ENCODE data around the gene NXN. TPM values are rescaled to one million over a fixed set of nuclear protein-coding genes. Genes with fewer than 3 reads are reported as not detected.
"Not testable (repeated sequence)": the region's sequence is repeated elsewhere in the genome, so short reads cannot be mapped to it uniquely, and the experiment has no call there.

NXN gene
- total RNA-seq, 5 donors from 2014 or later (not counting 1 experiment from before 2014, with no cell fraction given): 0.56 to 1.3 (median 0.96) TPM

- H3K27me3 Mint-ChIP-seq: peaks cover 10 to 21% of the 10 kb centered on the region in 2 donors
- Histone ChIP-seq H3K4me1 (ENCODE audit: control insufficient read depth in 1 of 2, extremely low read depth in 1 of 2, insufficient read depth in 2 of 2, low read length in 2 of 2) (no peaks in the 10 kb centered on the region), H3K27ac (ENCODE audit: low read length) (no peak overlapping the region), H3K27me3 (replicated peaks in 1 of 2; ENCODE audit: control insufficient read depth in 2 of 2, extremely low read depth in 1 of 2, insufficient read depth in 2 of 2, low read length in 1 of 2) (peaks cover 0 to 37% of the 10 kb centered on the region in 2 experiments), H3K36me3 (ENCODE audit: control insufficient read depth in 2 of 2, extremely low read depth in 1 of 2, insufficient read depth in 1 of 2, low read length in 1 of 2) (no peaks in the 10 kb centered on the region), H3K9me3 (no peaks in the 10 kb centered on the region), H3K4me3 (ENCODE audit: control insufficient read depth in 1 of 2, extremely low read depth in 1 of 2, low read length in 1 of 2) (no peak overlapping the region)
- 65% methylated on average over 14 of the region's 17 CpGs for WGBS (ENCODE audit: insufficient coverage)
- H3K36me3 Mint-ChIP-seq: no peaks in the 10 kb centered on the region
- no peak overlapping the region for H3K27ac Mint-ChIP-seq
- ChIA-PET POLR2A (no interaction called here), CTCF (no interaction called here)
- H3K9me3 Mint-ChIP-seq: no peaks in the 10 kb centered on the region
- DNase-seq (no peak), ATAC-seq (replicated peaks in 1 of 4) (no peak)
- H3K4me1 Mint-ChIP-seq: no peaks in the 10 kb centered on the region
- H3K4me3 Mint-ChIP-seq: no peak overlapping the region
Observed at GRCh38 chr17:927611-928461, 51.7 kb downstream of the NXN start.

- ChIA-PET CTCF (interaction anchor here in 1 of 2 donors (0.6 kb wide), 1 partner anchor 24 kb away, joined by 6 read pairs; no protein-coding TSS in a partner anchor), POLR2A (no interaction called here)
- H3K9me3 ChIP-seq: no peaks in the 10 kb centered on the region
- no peaks in the 10 kb centered on the region for H3K4me1 Mint-ChIP-seq
- ATAC-seq (replicated peaks in 1 of 4) (no peak), DNase-seq (no peak)
- no peaks in the 10 kb centered on the region for H3K36me3 Mint-ChIP-seq
- H3K27me3 ChIP-seq (replicated peaks in 1 of 2; ENCODE audit: control insufficient read depth in 2 of 2, extremely low read depth in 1 of 2, insufficient read depth in 2 of 2, low read length in 1 of 2): peaks cover 0 to 38% of the 10 kb centered on the region in 2 experiments
- no peaks in the 10 kb centered on the region for H3K4me1 ChIP-seq (ENCODE audit: control insufficient read depth in 1 of 2, extremely low read depth in 1 of 2, insufficient read depth in 2 of 2, low read length in 2 of 2)
- no peaks in the 10 kb centered on the region for H3K36me3 ChIP-seq (ENCODE audit: control insufficient read depth in 2 of 2, extremely low read depth in 1 of 2, insufficient read depth in 1 of 2, low read length in 1 of 2)
- peaks cover 15 to 29% of the 10 kb centered on the region in 2 donors for H3K27me3 Mint-ChIP-seq
- H3K27ac Mint-ChIP-seq: no peak overlapping the region
- 82% methylated on average over 6 of the region's 6 CpGs for WGBS (ENCODE audit: insufficient coverage)
- no peak overlapping the region for H3K4me3 Mint-ChIP-seq
- no peak overlapping the region for H3K27ac ChIP-seq (ENCODE audit: low read length)
- H3K4me3 ChIP-seq (ENCODE audit: control insufficient read depth in 1 of 2, extremely low read depth in 1 of 2, low read length in 1 of 2): no peak overlapping the region
- H3K9me3 Mint-ChIP-seq: no peaks in the 10 kb centered on the region
Observed at GRCh38 chr17:925817-926216, 53.8 kb downstream of the NXN start.

- H3K27ac Mint-ChIP-seq: no peak overlapping the region
- WGBS (ENCODE audit: insufficient coverage): 72% methylated on average over 8 of the region's 15 CpGs
- H3K27me3 Mint-ChIP-seq: peaks cover 15 to 36% of the 10 kb centered on the region in 2 donors
- DNase-seq: no peak
- POLR2A ChIA-PET: no interaction called here
- Histone ChIP-seq H3K4me3 (ENCODE audit: control insufficient read depth in 1 of 2, extremely low read depth in 1 of 2, low read length in 1 of 2) (no peak overlapping the region), H3K27ac (ENCODE audit: low read length) (no peak overlapping the region), H3K27me3 (replicated peaks in 1 of 2; ENCODE audit: control insufficient read depth in 2 of 2, extremely low read depth in 1 of 2, insufficient read depth in 2 of 2, low read length in 1 of 2) (peaks cover 0 to 43% of the 10 kb centered on the region in 2 experiments), H3K9me3 (no peaks in the 10 kb centered on the region), H3K4me1 (ENCODE audit: control insufficient read depth in 1 of 2, extremely low read depth in 1 of 2, insufficient read depth in 2 of 2, low read length in 2 of 2) (no peaks in the 10 kb centered on the region), H3K36me3 (ENCODE audit: control insufficient read depth in 2 of 2, extremely low read depth in 1 of 2, insufficient read depth in 1 of 2, low read length in 1 of 2) (no peaks in the 10 kb centered on the region)
- no peak overlapping the region for H3K4me3 Mint-ChIP-seq
- H3K4me1 Mint-ChIP-seq: no peaks in the 10 kb centered on the region
- CTCF ChIA-PET: no interaction called here
- no peak for ATAC-seq (replicated peaks in 1 of 4)
- H3K9me3 Mint-ChIP-seq: no peaks in the 10 kb centered on the region
- H3K36me3 Mint-ChIP-seq: no peaks in the 10 kb centered on the region
Observed at GRCh38 chr17:924711-925475, 54.7 kb downstream of the NXN start.

- H3K27me3 Mint-ChIP-seq: peaks cover 15 to 36% of the 10 kb centered on the region in 2 donors
- 85% methylated on average over 3 of the region's 15 CpGs for WGBS (ENCODE audit: insufficient coverage)
- H3K36me3 Mint-ChIP-seq; H3K27ac ChIP-seq (ENCODE audit: low read length); POLR2A ChIA-PET; H3K4me3 ChIP-seq (ENCODE audit: control insufficient read depth in 1 of 2, extremely low read depth in 1 of 2, low read length in 1 of 2); H3K36me3 ChIP-seq (ENCODE audit: control insufficient read depth in 2 of 2, extremely low read depth in 1 of 2, insufficient read depth in 1 of 2, low read length in 1 of 2); ATAC-seq (replicated peaks in 1 of 4); H3K4me1 Mint-ChIP-seq; H3K9me3 ChIP-seq; H3K4me1 ChIP-seq (ENCODE audit: control insufficient read depth in 1 of 2, extremely low read depth in 1 of 2, insufficient read depth in 2 of 2, low read length in 2 of 2); H3K27ac Mint-ChIP-seq; H3K9me3 Mint-ChIP-seq; H3K4me3 Mint-ChIP-seq; CTCF ChIA-PET; DNase-seq: not testable (repeated sequence)
- peaks cover 0 to 43% of the 10 kb centered on the region in 2 experiments for H3K27me3 ChIP-seq (replicated peaks in 1 of 2; ENCODE audit: control insufficient read depth in 2 of 2, extremely low read depth in 1 of 2, insufficient read depth in 2 of 2, low read length in 1 of 2)
Observed at GRCh38 chr17:924306-924705, 55.3 kb downstream of the NXN start.

- CTCF ChIA-PET: no interaction called here
- 93% methylated on average over 5 of the region's 9 CpGs for WGBS (ENCODE audit: insufficient coverage)
- H3K9me3 ChIP-seq: no peaks in the 10 kb centered on the region
- no peak overlapping the region for H3K4me3 Mint-ChIP-seq
- DNase-seq: no peak
- no peaks in the 10 kb centered on the region for H3K4me1 ChIP-seq (ENCODE audit: control insufficient read depth in 1 of 2, extremely low read depth in 1 of 2, insufficient read depth in 2 of 2, low read length in 2 of 2)
- peaks cover 0 to 43% of the 10 kb centered on the region in 2 experiments for H3K27me3 ChIP-seq (replicated peaks in 1 of 2; ENCODE audit: control insufficient read depth in 2 of 2, extremely low read depth in 1 of 2, insufficient read depth in 2 of 2, low read length in 1 of 2)
- H3K9me3 Mint-ChIP-seq: no peaks in the 10 kb centered on the region
- no peaks in the 10 kb centered on the region for H3K4me1 Mint-ChIP-seq
- no peaks in the 10 kb centered on the region for H3K36me3 ChIP-seq (ENCODE audit: control insufficient read depth in 2 of 2, extremely low read depth in 1 of 2, insufficient read depth in 1 of 2, low read length in 1 of 2)
- ATAC-seq (replicated peaks in 1 of 4): no peak
- H3K27ac ChIP-seq (ENCODE audit: low read length): no peak overlapping the region
- H3K36me3 Mint-ChIP-seq: no peaks in the 10 kb centered on the region
- POLR2A ChIA-PET: no interaction called here
- peaks cover 15 to 36% of the 10 kb centered on the region in 2 donors for H3K27me3 Mint-ChIP-seq
- no peak overlapping the region for H3K4me3 ChIP-seq (ENCODE audit: control insufficient read depth in 1 of 2, extremely low read depth in 1 of 2, low read length in 1 of 2)
- H3K27ac Mint-ChIP-seq: no peak overlapping the region
Observed at GRCh38 chr17:923633-924032, 55.9 kb downstream of the NXN start.

- ChIA-PET CTCF (no interaction called here), POLR2A (no interaction called here)
- ATAC-seq (replicated peaks in 1 of 4) (no peak), DNase-seq (no peak)
- no peak overlapping the region for H3K27ac ChIP-seq (ENCODE audit: low read length)
- no peak overlapping the region for H3K4me3 ChIP-seq (ENCODE audit: control insufficient read depth in 1 of 2, extremely low read depth in 1 of 2, low read length in 1 of 2)
- H3K27me3 ChIP-seq (replicated peaks in 1 of 2; ENCODE audit: control insufficient read depth in 2 of 2, extremely low read depth in 1 of 2, insufficient read depth in 2 of 2, low read length in 1 of 2): peaks cover 0 to 38% of the 10 kb centered on the region in 2 experiments
- no peaks in the 10 kb centered on the region for H3K4me1 ChIP-seq (ENCODE audit: control insufficient read depth in 1 of 2, extremely low read depth in 1 of 2, insufficient read depth in 2 of 2, low read length in 2 of 2)
- H3K36me3 Mint-ChIP-seq: no peaks in the 10 kb centered on the region
- no peaks in the 10 kb centered on the region for H3K4me1 Mint-ChIP-seq
- H3K9me3 ChIP-seq: no peaks in the 10 kb centered on the region
- H3K36me3 ChIP-seq (ENCODE audit: control insufficient read depth in 2 of 2, extremely low read depth in 1 of 2, insufficient read depth in 1 of 2, low read length in 1 of 2): no peaks in the 10 kb centered on the region
- H3K27me3 Mint-ChIP-seq: peaks cover 15 to 33% of the 10 kb centered on the region in 2 donors
- H3K4me3 Mint-ChIP-seq: no peak overlapping the region
- H3K9me3 Mint-ChIP-seq: no peaks in the 10 kb centered on the region
- no peak overlapping the region for H3K27ac Mint-ChIP-seq
- WGBS (ENCODE audit: insufficient coverage): 84% methylated on average over 13 of the region's 13 CpGs
Observed at GRCh38 chr17:921161-921560, 58.4 kb downstream of the NXN start.

All from T-cell (primary cell).